Measurements from ENCODE around the gene EEF2K.

The EEF2K gene

DNA sequence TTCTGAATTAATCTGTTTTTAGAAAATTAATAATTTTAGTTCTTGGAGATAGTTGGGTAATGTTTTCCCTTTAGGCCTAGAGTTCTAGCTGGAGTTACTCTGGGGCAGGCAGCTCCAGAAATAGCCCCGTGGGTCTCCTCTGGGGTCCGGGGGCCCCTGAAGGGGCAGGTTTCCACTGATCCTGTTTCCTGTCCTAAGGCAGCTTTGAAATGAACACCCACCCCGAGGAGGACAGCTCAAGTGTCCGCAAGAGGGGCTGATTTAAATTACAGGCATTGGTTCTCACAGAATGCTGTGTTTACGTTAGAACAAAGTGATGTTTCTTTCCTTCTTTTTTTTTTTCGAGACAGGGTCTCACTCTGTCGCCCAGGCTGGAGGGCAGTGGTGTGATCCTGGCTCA, 23.8 kb downstream of the EEF2K start:
- TF ChIP-seq CTCF (IDR thresholded peaks at IDR 0.05; ENCODE audit: insufficient read depth, missing control alignments), result no peak
- no peak for DNase-seq (ENCODE audit: insufficient read length, low spot score)
- no peak for FAIRE-seq

GRCh38 chr16:22232277-22233036, 26.4 kb downstream of the EEF2K start:
- TF ChIP-seq CTCF (IDR thresholded peaks at IDR 0.05; ENCODE audit: insufficient read depth, missing control alignments), result no peak
- no peak for FAIRE-seq
- DNase-seq (ENCODE audit: insufficient read length, low spot score), result no peak

- no peak for TF ChIP-seq CTCF (IDR thresholded peaks at IDR 0.05; ENCODE audit: insufficient read depth, missing control alignments)
- no peak for FAIRE-seq
Measured at GRCh38 chr16:22233037-22233372, 26.9 kb downstream of the EEF2K start.

GRCh38 chr16:22235839-22236745, 30.0 kb downstream of the EEF2K start:
- DNase-seq (ENCODE audit: insufficient read length, low spot score) (no peak), FAIRE-seq (no peak)
- no peak for TF ChIP-seq CTCF (IDR thresholded peaks at IDR 0.05; ENCODE audit: insufficient read depth, missing control alignments)

More at GRCh38 chr16:22233037-22233372, 26.9 kb downstream of the EEF2K start:
- no peak for DNase-seq (ENCODE audit: insufficient read length, low spot score)

DNA sequence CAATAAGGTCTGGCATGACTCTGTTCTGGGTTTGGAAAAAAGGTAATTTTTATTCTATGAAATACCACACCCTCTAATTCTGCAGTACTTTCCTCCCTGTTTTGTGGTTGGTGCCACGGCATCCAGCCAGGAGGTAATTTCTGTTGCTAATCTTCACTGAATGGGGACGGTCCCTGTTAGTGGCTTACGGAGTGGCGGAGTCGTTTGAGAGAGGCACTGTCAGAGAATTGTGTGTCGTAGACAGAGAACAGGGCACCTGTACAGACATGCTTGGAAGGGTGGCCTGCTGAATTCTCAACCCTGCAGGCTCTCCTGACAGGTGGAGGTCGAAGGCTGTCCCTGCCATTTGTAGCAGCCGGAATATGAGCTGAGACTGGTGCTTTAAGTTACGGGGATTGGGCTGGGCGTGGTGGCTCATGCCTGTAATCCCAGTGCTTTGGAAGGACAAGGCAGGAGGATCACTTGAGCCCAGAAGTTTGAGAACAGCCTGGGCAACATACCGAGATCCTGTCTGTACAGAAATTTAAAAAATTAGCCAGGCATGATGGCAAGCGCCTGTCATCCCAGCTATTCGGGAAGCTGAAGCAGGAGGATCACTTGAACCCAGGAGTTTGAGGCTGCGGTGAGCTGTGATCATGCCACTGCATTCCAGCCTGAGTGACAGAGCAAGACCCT, 33.2 kb downstream of the EEF2K start:
- FAIRE-seq (no peak), DNase-seq (ENCODE audit: insufficient read length, low spot score) (no peak)
- TF ChIP-seq CTCF (IDR thresholded peaks at IDR 0.05; ENCODE audit: insufficient read depth, missing control alignments), result no peak

DNA sequence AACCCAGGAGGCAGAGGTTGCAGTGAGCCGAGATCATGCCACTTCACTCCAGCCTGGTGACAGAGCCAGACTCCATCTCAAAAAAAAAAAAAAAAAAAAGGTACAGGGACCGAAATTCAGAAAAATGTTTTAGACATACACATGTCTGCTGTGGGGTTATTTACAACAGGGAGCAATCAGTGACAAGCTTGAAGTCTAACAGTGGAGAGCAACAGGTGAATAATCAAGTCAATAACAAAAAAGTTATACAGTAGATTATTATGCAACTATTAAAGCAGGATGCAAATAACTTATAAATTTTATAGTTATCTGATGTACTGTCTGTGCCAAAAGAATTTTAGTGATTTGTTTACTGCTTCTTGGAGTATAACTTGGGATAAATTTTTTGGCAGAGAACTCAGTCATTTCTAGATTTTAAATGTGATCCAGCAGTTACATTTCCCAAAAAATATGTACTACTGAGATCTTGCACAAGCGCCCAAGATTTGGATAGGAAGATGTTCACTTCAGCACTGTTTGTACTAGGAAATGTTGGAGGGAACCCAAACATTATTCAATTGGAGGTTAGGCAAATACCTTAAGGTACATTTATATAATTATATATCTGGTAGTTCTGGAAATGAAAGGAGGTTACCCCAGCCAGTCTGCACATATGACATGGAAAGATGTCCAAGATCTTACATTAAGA, 34.1 kb downstream of the EEF2K start:
- TF ChIP-seq CTCF (IDR thresholded peaks at IDR 0.05; ENCODE audit: insufficient read depth, missing control alignments), result no peak
- no peak for DNase-seq (ENCODE audit: insufficient read length, low spot score)

More for the DNA sequence above, 34.1 kb downstream of the EEF2K start:
- no peak for FAIRE-seq

Data from D721Med (cell line).